ENCODE data around the gene DDX52. TPM values are rescaled to one million over a fixed set of nuclear protein-coding genes. Genes with fewer than 3 reads are reported as not detected.
"Not testable (repeated sequence)": the region's sequence is repeated elsewhere in the genome, so short reads cannot be mapped to it uniquely, and the experiment has no call there.

Gene DDX52
- total RNA-seq, 1 experiment from 2014 or later, result 37.8 TPM

GRCh38 chr17:37614823-37615222, 28.4 kb downstream of the DDX52 start:
- DNase-seq (ENCODE audit: unreplicated experiment), result no peak
- no peaks in the 10 kb centered on the region for H3K9me3 Mint-ChIP-seq (ENCODE audit: unreplicated experiment)
- ChIA-PET CTCF (interaction anchor here (1.2 kb wide), 1 partner anchor 12 kb away, joined by 3 read pairs; no protein-coding TSS in a partner anchor), POLR2A (interaction anchor here (1.8 kb wide), 1 partner anchor 10 kb away, joined by 7 read pairs; no protein-coding TSS in a partner anchor)
- H3K27me3 Mint-ChIP-seq (ENCODE audit: insufficient read depth, unreplicated experiment), result no peaks in the 10 kb centered on the region
- peaks cover 54% of the 10 kb centered on the region for H3K36me3 Mint-ChIP-seq (ENCODE audit: insufficient read depth, unreplicated experiment)
- TF ChIP-seq, protein P1, sequence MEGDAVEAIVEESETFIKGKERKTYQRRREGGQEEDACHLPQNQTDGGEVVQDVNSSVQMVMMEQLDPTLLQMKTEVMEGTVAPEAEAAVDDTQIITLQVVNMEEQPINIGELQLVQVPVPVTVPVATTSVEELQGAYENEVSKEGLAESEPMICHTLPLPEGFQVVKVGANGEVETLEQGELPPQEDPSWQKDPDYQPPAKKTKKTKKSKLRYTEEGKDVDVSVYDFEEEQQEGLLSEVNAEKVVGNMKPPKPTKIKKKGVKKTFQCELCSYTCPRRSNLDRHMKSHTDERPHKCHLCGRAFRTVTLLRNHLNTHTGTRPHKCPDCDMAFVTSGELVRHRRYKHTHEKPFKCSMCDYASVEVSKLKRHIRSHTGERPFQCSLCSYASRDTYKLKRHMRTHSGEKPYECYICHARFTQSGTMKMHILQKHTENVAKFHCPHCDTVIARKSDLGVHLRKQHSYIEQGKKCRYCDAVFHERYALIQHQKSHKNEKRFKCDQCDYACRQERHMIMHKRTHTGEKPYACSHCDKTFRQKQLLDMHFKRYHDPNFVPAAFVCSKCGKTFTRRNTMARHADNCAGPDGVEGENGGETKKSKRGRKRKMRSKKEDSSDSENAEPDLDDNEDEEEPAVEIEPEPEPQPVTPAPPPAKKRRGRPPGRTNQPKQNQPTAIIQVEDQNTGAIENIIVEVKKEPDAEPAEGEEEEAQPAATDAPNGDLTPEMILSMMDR (IDR thresholded peaks at IDR 0.05; ENCODE audit: unreplicated experiment), result no peak
- intact Hi-C loops (cut with micrococcal nuclease), result no loop called here
- H3K4me1 Mint-ChIP-seq (ENCODE audit: insufficient read depth, unreplicated experiment), result no peaks in the 10 kb centered on the region
- H3K4me3 Mint-ChIP-seq (ENCODE audit: unreplicated experiment), result no peak overlapping the region
- BruUV-seq (replicated peaks), result no TSS peak
- no peak overlapping the region for H3K27ac Mint-ChIP-seq (ENCODE audit: low read depth, unreplicated experiment)

DNA sequence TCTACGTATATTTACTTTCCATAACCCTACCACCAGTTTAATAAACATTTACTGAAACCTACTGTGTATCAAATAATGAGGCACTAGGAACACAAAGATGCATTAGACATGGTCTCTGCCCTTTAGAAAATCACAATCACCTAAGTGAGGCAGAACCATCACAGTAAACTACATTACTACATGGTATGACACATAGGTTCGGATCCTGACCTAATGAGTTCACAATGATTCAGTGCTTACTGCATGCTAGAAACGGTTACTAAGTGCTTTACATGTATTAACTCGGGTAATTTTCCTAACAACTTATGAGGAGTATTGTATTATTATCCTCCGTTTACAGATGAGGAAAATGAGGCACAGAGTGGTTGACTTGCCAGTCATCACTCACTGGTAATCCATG, 28.9 kb downstream of the DDX52 start:
- peaks cover 53% of the 10 kb centered on the region for H3K36me3 Mint-ChIP-seq (ENCODE audit: insufficient read depth, unreplicated experiment)
- no peaks in the 10 kb centered on the region for H3K27me3 Mint-ChIP-seq (ENCODE audit: insufficient read depth, unreplicated experiment)
- no peaks in the 10 kb centered on the region for H3K9me3 Mint-ChIP-seq (ENCODE audit: unreplicated experiment)
- no peak overlapping the region for H3K27ac Mint-ChIP-seq (ENCODE audit: low read depth, unreplicated experiment)
- POLR2A ChIA-PET, result interaction anchor here (1.1 to 1.8 kb wide), 2 partner anchors 10 to 29 kb away, joined by 4 to 7 read pairs; partner anchors contain the start of gene DDX52
- no TSS peak for BruUV-seq (replicated peaks)
- intact Hi-C loops (cut with micrococcal nuclease), result no loop called here
- H3K4me1 Mint-ChIP-seq (ENCODE audit: insufficient read depth, unreplicated experiment), result no peaks in the 10 kb centered on the region
- CTCF ChIA-PET, result interaction anchor here (0.6 to 1.2 kb wide), 2 partner anchors 13 to 19 kb away, joined by 3 read pairs; no protein-coding TSS in a partner anchor
- peak; percentile 5 for DNase-seq (ENCODE audit: unreplicated experiment)
- TF ChIP-seq, protein P1 (IDR thresholded peaks at IDR 0.05; ENCODE audit: unreplicated experiment), result no peak
- H3K4me3 Mint-ChIP-seq (ENCODE audit: unreplicated experiment), result no peak overlapping the region

DNA sequence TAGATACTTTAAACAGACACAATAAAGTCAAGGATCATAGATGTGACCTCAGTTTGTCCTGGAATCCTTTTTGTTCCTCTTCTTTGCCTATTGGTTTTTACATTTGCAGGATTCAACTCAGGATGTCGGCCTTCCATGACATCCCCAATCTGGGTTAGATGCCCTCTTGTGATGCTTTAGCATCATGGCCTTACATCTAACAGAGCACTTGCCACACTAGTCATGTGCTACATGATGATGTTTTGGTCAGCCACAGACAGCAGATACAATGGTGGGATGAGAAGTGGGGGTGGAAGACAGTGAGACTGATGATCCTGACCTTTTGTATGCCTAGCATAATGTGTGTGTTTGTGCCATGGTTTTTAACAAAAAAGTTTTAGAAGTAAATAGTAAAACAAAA, 32.3 kb downstream of the DDX52 start:
- POLR2A ChIA-PET, result interaction anchor here (0.8 to 4.2 kb wide), 8 partner anchors 8 to 156 kb away, joined by 3 to 49 read pairs (median 21); partner anchors contain the start of gene DDX52
- Mint-ChIP-seq H3K4me3 (ENCODE audit: unreplicated experiment) (no peak overlapping the region), H3K9me3 (ENCODE audit: unreplicated experiment) (no peaks in the 10 kb centered on the region), H3K27me3 (ENCODE audit: insufficient read depth, unreplicated experiment) (no peaks in the 10 kb centered on the region), H3K4me1 (ENCODE audit: insufficient read depth, unreplicated experiment) (peaks cover 4% of the 10 kb centered on the region), H3K27ac (ENCODE audit: low read depth, unreplicated experiment) (no peak overlapping the region), H3K36me3 (ENCODE audit: insufficient read depth, unreplicated experiment) (peaks cover 25% of the 10 kb centered on the region)
- TF ChIP-seq, protein P1 (IDR thresholded peaks at IDR 0.05; ENCODE audit: unreplicated experiment), result no peak
- DNase-seq (ENCODE audit: unreplicated experiment), result no peak
- no TSS peak for BruUV-seq (replicated peaks)
- intact Hi-C loops (cut with micrococcal nuclease), result no loop called here
- CTCF ChIA-PET, result interaction anchor here (0.6 kb wide), 2 partner anchors 29 to 93 kb away, joined by 3 read pairs; no protein-coding TSS in a partner anchor

DNA sequence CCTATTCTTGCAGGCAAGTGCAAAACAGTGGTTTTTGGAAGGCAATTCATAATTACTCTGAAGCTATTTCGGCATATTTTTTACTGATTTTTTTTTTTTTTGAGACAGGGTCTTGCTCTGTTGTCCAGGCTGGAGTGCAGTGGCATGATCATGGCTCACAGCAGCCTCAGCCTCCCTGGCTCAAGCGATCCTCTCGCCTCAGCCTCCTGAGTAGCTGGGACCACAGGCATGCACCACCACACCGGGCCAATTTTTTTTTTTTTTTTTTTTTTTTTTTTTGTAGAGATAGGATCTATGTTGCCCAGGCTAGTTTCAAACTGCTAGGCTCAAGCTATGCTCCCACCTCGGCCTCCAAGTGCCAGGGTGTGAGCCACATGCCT, 33.2 kb downstream of the DDX52 start:
- intact Hi-C loops (cut with micrococcal nuclease); H3K4me1 Mint-ChIP-seq (ENCODE audit: insufficient read depth, unreplicated experiment); DNase-seq (ENCODE audit: unreplicated experiment); H3K27me3 Mint-ChIP-seq (ENCODE audit: insufficient read depth, unreplicated experiment); BruUV-seq (replicated peaks); H3K9me3 Mint-ChIP-seq (ENCODE audit: unreplicated experiment): not testable (repeated sequence)
- H3K27ac Mint-ChIP-seq (ENCODE audit: low read depth, unreplicated experiment), result peak overlapping the region; percentile 89
- peak overlapping the region; percentile 87 for H3K4me3 Mint-ChIP-seq (ENCODE audit: unreplicated experiment)
- ChIA-PET CTCF (interaction anchor here (0.6 to 1.2 kb wide), 10 partner anchors 8 to 948 kb away, joined by 3 to 6 read pairs (median 4); no protein-coding TSS in a partner anchor), POLR2A (interaction anchor here (0.6 to 4.2 kb wide), 14 partner anchors 9 to 1967 kb away, joined by 3 to 49 read pairs (median 7); partner anchors contain the start of gene DDX52)
- peaks cover 23% of the 10 kb centered on the region for H3K36me3 Mint-ChIP-seq (ENCODE audit: insufficient read depth, unreplicated experiment)
